Suprapubic skin (tissue), 4 donors: ENCODE measurements around the gene CCDC174. TPM values are rescaled to one million over a fixed set of nuclear protein-coding genes. Genes with fewer than 3 reads are reported as not detected.

Experiments used
- DNase-seq, 2 donors: peaks; one replicate each; pipeline ENCODE4 v3.0.0-alpha.2; 2019; ENCODE audit warnings: low spot score in 2 of 2
- H3K27ac ChIP-seq: fragments of 200-600 bp; sonication (generic); one replicate; pipeline ENCODE4 v1.5.1; 2019
- H3K27me3 ChIP-seq: fragments of 200-600 bp; sonication (generic); one replicate; pipeline ENCODE4 v1.5.1; 2019
- H3K36me3 ChIP-seq: fragments of 200-600 bp; sonication (generic); one replicate; pipeline ENCODE4 v1.5.1; 2019
- H3K4me1 ChIP-seq: fragments of 200-600 bp; sonication (generic); one replicate; pipeline ENCODE4 v1.5.1; 2019
- H3K4me3 ChIP-seq: fragments of 200-600 bp; sonication (generic); one replicate; pipeline ENCODE4 v1.5.1; 2019; ENCODE audit warnings: mild to moderate bottlenecking
- H3K9me3 ChIP-seq: fragments of 200-600 bp; sonication (generic); one replicate; pipeline ENCODE4 v1.5.1; 2019
- EP300 ChIP-seq: sonication (generic); formaldehyde crosslinking; IDR thresholded peaks from one replicate; pipeline ENCODE4 v1.6.1; 2017; ENCODE audit warnings: antibody characterized with exemption
- POLR2A ChIP-seq, 2 donors: fragments of 450-650 bp; IDR thresholded peaks; one replicate each; pipeline ENCODE4 v1.6.1; 2017; ENCODE audit warnings: antibody characterized with exemption in 2 of 2, mild to moderate bottlenecking in 2 of 2, moderate library complexity in 2 of 2
- POLR2AphosphoS5 ChIP-seq, 3 donors: sonication (generic); formaldehyde crosslinking; IDR thresholded peaks; one replicate each; pipeline ENCODE4 v1.6.1; 2017; ENCODE audit warnings: antibody characterized with exemption in 3 of 3
- WGBS: methylation state at CpG from one replicate; pipeline ENCODE4 v1.1.5; 2018; 5-methylcytosine and 5-hydroxymethylcytosine counted together
- total RNA-seq, 4 donors: library from RNA; depleted of rRNA; stranded (reverse); fragments of >200 nt; gene quantifications; one replicate each; pipeline ENCODE4 v1.1.0, GENCODE V29; 2016
- TF ChIP-seq, protein P1 (sequence below), 2 donors: fragments of 200-600 bp in 1 of 2; fragments of 450-650 bp in 1 of 2; sonication (generic) in 1 of 2; IDR thresholded peaks; one replicate each; pipeline ENCODE4 v1.5.1; 2016 to 2019; ENCODE audit warnings: antibody characterized with exemption in 2 of 2, mild to moderate bottlenecking in 1 of 2, moderate library complexity in 1 of 2

CCDC174 gene
- total RNA-seq, 4 donors from 2014 or later: 11.2 to 39.3 (median 14.6) TPM

DNA sequence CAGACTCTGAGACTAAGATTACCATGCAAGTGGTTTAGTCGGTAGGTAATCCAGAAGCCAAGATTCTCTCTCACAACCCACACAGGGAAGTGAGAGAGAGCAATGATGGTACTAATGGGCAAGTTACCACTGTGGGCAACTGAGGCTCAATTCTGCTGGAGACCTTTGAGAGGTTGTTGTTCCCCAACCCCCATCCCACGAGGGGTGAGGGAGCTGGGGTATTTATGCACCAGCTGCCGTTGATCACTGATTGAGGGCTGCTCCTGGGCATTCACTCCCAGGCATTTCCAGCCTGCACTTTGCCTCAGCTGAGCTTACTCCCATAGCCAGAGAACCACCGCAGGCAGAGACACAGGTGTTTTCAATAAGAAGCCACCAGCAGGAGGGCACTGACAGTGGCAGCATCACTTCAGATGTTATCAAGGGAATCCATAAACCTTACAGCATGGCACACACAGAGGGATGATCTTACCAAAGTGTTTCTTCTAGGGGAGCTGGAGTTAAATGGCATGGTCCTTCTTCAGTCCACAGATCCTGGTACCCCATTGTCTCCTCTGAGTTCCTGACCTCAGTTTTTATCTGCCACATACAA, 15.0 kb upstream of the CCDC174 start:
- Histone ChIP-seq H3K27ac (no peak overlapping the region), H3K27me3 (peaks cover 39% of the 10 kb centered on the region), H3K9me3 (no peaks in the 10 kb centered on the region), H3K36me3 (no peaks in the 10 kb centered on the region), H3K4me1 (no peaks in the 10 kb centered on the region), H3K4me3 (no peak overlapping the region)
- DNase-seq: no peak
- TF ChIP-seq POLR2A (IDR thresholded peaks at IDR 0.05) (no peak), EP300 (no peak), POLR2AphosphoS5 (IDR thresholded peaks at IDR 0.05) (no peak)
- TF ChIP-seq, protein P1, sequence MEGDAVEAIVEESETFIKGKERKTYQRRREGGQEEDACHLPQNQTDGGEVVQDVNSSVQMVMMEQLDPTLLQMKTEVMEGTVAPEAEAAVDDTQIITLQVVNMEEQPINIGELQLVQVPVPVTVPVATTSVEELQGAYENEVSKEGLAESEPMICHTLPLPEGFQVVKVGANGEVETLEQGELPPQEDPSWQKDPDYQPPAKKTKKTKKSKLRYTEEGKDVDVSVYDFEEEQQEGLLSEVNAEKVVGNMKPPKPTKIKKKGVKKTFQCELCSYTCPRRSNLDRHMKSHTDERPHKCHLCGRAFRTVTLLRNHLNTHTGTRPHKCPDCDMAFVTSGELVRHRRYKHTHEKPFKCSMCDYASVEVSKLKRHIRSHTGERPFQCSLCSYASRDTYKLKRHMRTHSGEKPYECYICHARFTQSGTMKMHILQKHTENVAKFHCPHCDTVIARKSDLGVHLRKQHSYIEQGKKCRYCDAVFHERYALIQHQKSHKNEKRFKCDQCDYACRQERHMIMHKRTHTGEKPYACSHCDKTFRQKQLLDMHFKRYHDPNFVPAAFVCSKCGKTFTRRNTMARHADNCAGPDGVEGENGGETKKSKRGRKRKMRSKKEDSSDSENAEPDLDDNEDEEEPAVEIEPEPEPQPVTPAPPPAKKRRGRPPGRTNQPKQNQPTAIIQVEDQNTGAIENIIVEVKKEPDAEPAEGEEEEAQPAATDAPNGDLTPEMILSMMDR (IDR thresholded peaks at IDR 0.05): no peak
- 69% methylated on average over 4 of the region's 4 CpGs for WGBS

DNA sequence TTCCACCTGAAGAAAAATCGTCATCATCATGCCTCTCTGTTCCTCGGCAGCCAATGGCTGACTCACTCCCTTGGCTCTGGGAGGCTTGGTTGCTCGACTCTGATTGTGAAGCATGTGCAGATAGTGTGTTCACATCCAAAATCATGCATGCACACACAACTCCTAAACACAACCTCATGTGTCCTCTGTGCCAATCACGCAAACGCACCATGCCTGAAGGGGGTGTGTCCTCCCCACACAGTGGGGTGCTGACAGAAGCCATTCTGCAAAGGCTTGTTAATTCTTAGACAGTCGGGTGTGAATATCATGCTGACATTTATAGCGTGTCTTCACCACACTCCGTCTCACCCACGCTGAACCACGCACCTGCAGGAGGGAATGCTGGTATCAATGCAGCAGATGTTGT, 11.4 kb upstream of the CCDC174 start:
- Histone ChIP-seq H3K27me3 (peaks cover 46% of the 10 kb centered on the region), H3K27ac (no peak overlapping the region), H3K4me3 (no peak overlapping the region), H3K9me3 (no peaks in the 10 kb centered on the region), H3K4me1 (no peaks in the 10 kb centered on the region), H3K36me3 (no peaks in the 10 kb centered on the region)
- TF ChIP-seq, protein P1 (IDR thresholded peaks at IDR 0.05): no peak
- TF ChIP-seq POLR2AphosphoS5 (IDR thresholded peaks at IDR 0.05) (no peak), POLR2A (IDR thresholded peaks at IDR 0.05) (no peak), EP300 (no peak)
- WGBS: 35% methylated on average over 10 of the region's 10 CpGs
- DNase-seq: no peak

DNA sequence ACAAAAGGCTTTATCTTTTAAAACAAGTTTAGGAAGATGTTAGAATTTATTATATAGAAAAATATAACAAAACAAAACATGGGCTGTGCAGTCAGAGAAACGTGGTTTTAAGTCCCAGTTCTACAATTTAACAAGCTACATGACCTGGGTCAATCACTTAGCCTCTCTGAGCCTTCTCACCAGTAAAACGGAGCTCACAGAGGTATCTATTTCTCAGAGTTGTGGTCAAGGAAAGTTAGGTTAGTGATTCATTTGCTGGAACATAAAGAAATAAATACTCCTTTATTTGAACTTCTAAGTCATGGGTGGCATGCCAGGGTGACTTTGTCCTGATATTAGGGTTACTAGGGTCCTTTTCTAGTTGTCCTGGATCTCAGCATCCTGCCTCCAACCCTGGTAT, 10.8 kb upstream of the CCDC174 start:
- Histone ChIP-seq H3K36me3 (no peaks in the 10 kb centered on the region), H3K27ac (no peak overlapping the region), H3K4me3 (no peak overlapping the region), H3K9me3 (no peaks in the 10 kb centered on the region), H3K4me1 (no peaks in the 10 kb centered on the region), H3K27me3 (peaks cover 40% of the 10 kb centered on the region)
- WGBS: 44% methylated on average over 2 of the region's 2 CpGs
- TF ChIP-seq, protein P1 (IDR thresholded peaks at IDR 0.05): no peak
- TF ChIP-seq POLR2AphosphoS5 (IDR thresholded peaks at IDR 0.05): no peak
- TF ChIP-seq POLR2A (IDR thresholded peaks at IDR 0.05): no peak
- TF ChIP-seq EP300: no peak
- no peak for DNase-seq

DNA sequence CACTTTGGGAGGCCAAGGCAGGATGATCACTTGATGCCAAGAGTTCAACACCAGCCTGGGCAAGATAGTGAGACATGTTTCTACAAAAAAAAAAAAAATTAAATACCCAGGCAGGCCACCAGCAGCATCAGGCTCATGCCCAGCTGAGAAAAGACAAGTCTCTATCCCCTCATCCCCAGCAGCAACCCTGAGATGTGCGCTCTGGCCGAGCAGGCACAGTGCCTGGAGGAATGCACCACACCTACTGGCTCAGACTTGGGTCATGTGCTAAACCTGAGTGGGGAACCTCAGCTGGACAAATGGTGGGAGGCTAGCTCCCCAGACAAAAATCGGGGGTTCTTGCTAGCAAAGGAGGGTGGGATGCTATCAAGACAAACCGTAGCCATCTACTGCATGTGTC, 10.2 kb upstream of the CCDC174 start:
- whole genome bisulfite sequencing: 71% methylated on average over 4 of the region's 4 CpGs
- H3K27ac ChIP-seq: no peak overlapping the region
- no peaks in the 10 kb centered on the region for H3K4me1 ChIP-seq
- peaks cover 36% of the 10 kb centered on the region for H3K27me3 ChIP-seq
- H3K36me3 ChIP-seq: no peaks in the 10 kb centered on the region
- no peak overlapping the region for H3K4me3 ChIP-seq
- DNase-seq: peak in 1 of 2 donors; percentile 52
- H3K9me3 ChIP-seq: no peaks in the 10 kb centered on the region
- TF ChIP-seq, protein P1 (IDR thresholded peaks at IDR 0.05): no peak
- no peak for TF ChIP-seq POLR2A (IDR thresholded peaks at IDR 0.05)
- TF ChIP-seq POLR2AphosphoS5 (IDR thresholded peaks at IDR 0.05): no peak
- TF ChIP-seq EP300: no peak

DNA sequence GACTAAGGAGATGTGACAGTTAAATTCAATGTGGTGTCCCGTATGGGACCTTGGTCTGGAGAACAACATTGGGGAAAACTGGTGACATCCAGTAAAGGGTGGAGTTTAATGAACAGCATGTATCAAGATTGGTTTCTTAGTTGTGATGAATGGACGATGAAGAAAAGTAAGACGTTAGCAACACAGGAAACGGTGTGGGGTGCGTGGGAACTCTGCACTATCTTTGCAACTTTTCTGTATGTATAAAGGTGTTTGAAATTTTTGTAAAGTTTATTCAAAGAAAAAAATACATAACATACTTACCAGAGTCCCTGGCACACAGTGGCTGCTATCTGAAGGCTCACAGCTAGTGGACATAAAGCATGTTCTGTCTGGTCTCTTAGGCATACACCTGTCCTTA, 6.1 kb upstream of the CCDC174 start:
- TF ChIP-seq, protein P1 (IDR thresholded peaks at IDR 0.05): no peak
- TF ChIP-seq EP300 (no peak), POLR2A (IDR thresholded peaks at IDR 0.05) (no peak), POLR2AphosphoS5 (IDR thresholded peaks at IDR 0.05) (no peak)
- no peaks in the 10 kb centered on the region for H3K36me3 ChIP-seq

More for the DNA sequence above, 6.1 kb upstream of the CCDC174 start:
- H3K4me3 ChIP-seq: no peak overlapping the region
- WGBS: 86% methylated on average over 5 of the region's 5 CpGs
- H3K27me3 ChIP-seq: peaks cover 15% of the 10 kb centered on the region
- H3K27ac ChIP-seq: no peak overlapping the region
- DNase-seq: no peak
- H3K4me1 ChIP-seq: no peaks in the 10 kb centered on the region
- H3K9me3 ChIP-seq: no peaks in the 10 kb centered on the region
